Upper lobe of right lung (tissue), 1 donor: ENCODE measurements around the gene MRPS5. TPM values are rescaled to one million over a fixed set of nuclear protein-coding genes. Genes with fewer than 3 reads are reported as not detected.
A peak's percentile ranks its signal among the peaks of the same experiment; 100 is the strongest.

Experiments used
- ATAC-seq: fragments of 200-7000 bp; cut with Tn5 transposase; one replicate; pipeline ENCODE4 v1.9.1; 2020; ENCODE audit warnings: mild to moderate bottlenecking, moderate library complexity
- DNase-seq: peaks from one replicate; pipeline ENCODE4 v3.0.0-alpha.2; 2020
- H3K27ac ChIP-seq: fragments of 200-600 bp; one replicate; pipeline ENCODE4 v1.8.0; 2022
- H3K27me3 ChIP-seq: fragments of 200-600 bp; one replicate; pipeline ENCODE4 v1.8.0; 2022; ENCODE audit warnings: mild to moderate bottlenecking
- H3K36me3 ChIP-seq: fragments of 200-600 bp; one replicate; pipeline ENCODE4 v1.8.0; 2022
- H3K4me1 ChIP-seq: fragments of 200-600 bp; one replicate; pipeline ENCODE4 v1.8.0; 2022
- H3K4me3 ChIP-seq: fragments of 200-600 bp; one replicate; pipeline ENCODE4 v1.8.0; 2022; ENCODE audit warnings: mild to moderate bottlenecking
- H3K9me3 ChIP-seq: fragments of 200-600 bp; one replicate; pipeline ENCODE4 v1.8.0; 2022
- CTCF ChIP-seq: fragments of 200-600 bp; IDR thresholded peaks from one replicate; pipeline ENCODE4 v1.8.0; 2022; ENCODE audit warnings: antibody characterized with exemption
- intact Hi-C: fragments of 100-400 bp; cut with DNase I; formaldehyde crosslinking; loops from one replicate; pipeline ENCODE4 v1.11.0; 2022
- total RNA-seq: library from RNA; stranded (reverse); fragmentation: NEBNext Ultra II Directional; extraction: Animal tissue kit (Norgen Biotek cat#: 25700); gene quantifications from one replicate; pipeline ENCODE4 v1.2.1, GENCODE V29; 2021
- donor health status: DM: no; HTN: yes; CAD: no; lungs with severe emphysema.

Gene MRPS5
- total RNA-seq, 1 donor from 2014 or later = 55.2 TPM

GRCh38 chr2:95158891-95159619, 37.4 kb upstream of the MRPS5 start:
- H3K27ac ChIP-seq = peak overlapping the region; percentile 80
- H3K4me1 ChIP-seq = peaks cover 6% of the 10 kb centered on the region

GRCh38 chr2:95158441-95158840, 36.8 kb upstream of the MRPS5 start:
- no peak for DNase-seq
- no peak overlapping the region for H3K27ac ChIP-seq
- no peak for TF ChIP-seq CTCF
- no peak for ATAC-seq
- peaks cover 4% of the 10 kb centered on the region for H3K4me1 ChIP-seq
- peak overlapping the region; percentile 74 for H3K4me3 ChIP-seq
- no peaks in the 10 kb centered on the region for H3K27me3 ChIP-seq
- intact Hi-C loops = no loop called here
- H3K36me3 ChIP-seq = peaks cover 20% of the 10 kb centered on the region
- H3K9me3 ChIP-seq = no peaks in the 10 kb centered on the region

More at GRCh38 chr2:95158891-95159619, 37.4 kb upstream of the MRPS5 start:
- Histone ChIP-seq H3K27me3 (no peaks in the 10 kb centered on the region), H3K36me3 (peaks cover 17% of the 10 kb centered on the region), H3K4me3 (peak overlapping the region; percentile 74), H3K9me3 (no peaks in the 10 kb centered on the region)
- DNase-seq (peak; percentile 82), ATAC-seq (peak; percentile 74)
- TF ChIP-seq CTCF = no peak
- intact Hi-C loops = no loop called here

- Histone ChIP-seq H3K4me3 (no peak overlapping the region), H3K9me3 (peaks cover 77% of the 10 kb centered on the region), H3K27ac (no peak overlapping the region), H3K4me1 (no peaks in the 10 kb centered on the region), H3K27me3 (no peaks in the 10 kb centered on the region), H3K36me3 (peaks cover 40% of the 10 kb centered on the region)
- DNase-seq (no peak), ATAC-seq (no peak)
- intact Hi-C loops = no loop called here
- TF ChIP-seq CTCF = no peak
Measured at GRCh38 chr2:95149397-95149984, 27.9 kb upstream of the MRPS5 start.

GRCh38 chr2:95143838-95144237, 22.2 kb upstream of the MRPS5 start:
- intact Hi-C loops = no loop called here
- TF ChIP-seq CTCF = no peak
- Histone ChIP-seq H3K9me3 (peaks cover 60% of the 10 kb centered on the region), H3K36me3 (no peaks in the 10 kb centered on the region), H3K27me3 (no peaks in the 10 kb centered on the region), H3K27ac (no peak overlapping the region), H3K4me3 (no peak overlapping the region), H3K4me1 (no peaks in the 10 kb centered on the region)
- DNase-seq (no peak), ATAC-seq (no peak)

GRCh38 chr2:95138702-95139101, 17.1 kb upstream of the MRPS5 start:
- DNase-seq (no peak), ATAC-seq (no peak)
- H3K36me3 ChIP-seq = no peaks in the 10 kb centered on the region
- H3K27ac ChIP-seq = no peak overlapping the region
- TF ChIP-seq CTCF = no peak
- peaks cover 21% of the 10 kb centered on the region for H3K9me3 ChIP-seq
- no peaks in the 10 kb centered on the region for H3K27me3 ChIP-seq
- H3K4me3 ChIP-seq = no peak overlapping the region
- intact Hi-C loops = no loop called here
- H3K4me1 ChIP-seq = no peaks in the 10 kb centered on the region
